IPS DF 6.9 (cell line): ENCODE measurements around the gene DNAAF1.

Experiments used
- DNase-seq: peaks from one replicate; pipeline ENCODE4 v3.0.0-alpha.2; 2013; ENCODE audit warnings: low read depth, low spot score
- H3K27ac ChIP-seq: one replicate; pipeline ENCODE4 v1.5.1; 2013; ENCODE audit warnings: low read length, control low read depth
- H3K27me3 ChIP-seq: 2 replicates; pipeline ENCODE4 v1.6.1; 2013; ENCODE audit warnings: mild to moderate bottlenecking, low read length; ENCODE audit not compliant: control insufficient read depth, insufficient read depth
- H3K36me3 ChIP-seq: 2 replicates; pipeline ENCODE4 v1.6.1; 2013; ENCODE audit warnings: low read length; ENCODE audit not compliant: control insufficient read depth, insufficient read depth
- H3K4me1 ChIP-seq: 2 replicates; pipeline ENCODE4 v1.6.1; 2013; ENCODE audit warnings: low read length; ENCODE audit not compliant: control insufficient read depth, insufficient read depth
- H3K4me3 ChIP-seq: 2 replicates; pipeline ENCODE4 v1.5.1; 2013; ENCODE audit warnings: mild to moderate bottlenecking, low read length
- H3K9me3 ChIP-seq: 2 replicates; pipeline ENCODE4 v1.6.1; 2013; ENCODE audit warnings: low read length, inconsistent platforms; ENCODE audit not compliant: control insufficient read depth, insufficient read depth
- WGBS: extraction: QIAGEN DNeasy Blood & Tissue Kit; methylation state at CpG from one replicate; pipeline ENCODE4 v1.1.7; 2013; ENCODE audit warnings: mixed read lengths, missing lambda C conversion rate; ENCODE audit not compliant: insufficient read length, insufficient coverage; 5-methylcytosine and 5-hydroxymethylcytosine counted together

Gene DNAAF1

DNA sequence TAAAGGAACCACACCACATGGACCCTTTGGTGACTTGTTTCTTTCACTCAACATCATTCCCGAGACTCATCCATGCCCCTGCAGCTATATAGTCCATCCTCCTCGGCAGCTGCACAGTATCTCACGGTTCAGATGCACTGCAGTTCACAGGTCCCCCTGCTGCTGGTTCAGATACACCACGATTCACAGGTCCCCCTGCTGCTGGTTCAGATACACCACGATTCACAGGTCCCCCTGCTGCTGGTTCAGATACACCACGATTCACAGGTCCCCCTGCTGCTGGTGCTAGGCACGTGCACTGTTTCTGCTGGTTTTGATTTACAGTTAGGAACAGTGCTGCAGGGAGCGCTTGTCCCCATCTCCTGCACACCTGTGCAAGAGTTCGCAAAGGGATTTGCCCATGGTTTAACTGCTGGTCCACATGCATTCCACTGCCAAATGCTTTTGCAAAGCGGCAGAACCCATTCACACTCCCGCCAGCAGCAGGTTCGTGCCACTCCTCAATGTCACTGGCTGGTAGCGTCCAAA, 3.9 kb upstream of the DNAAF1 start:
- Histone ChIP-seq H3K4me3 (no peak overlapping the region), H3K27ac (no peak overlapping the region), H3K36me3 (no peaks in the 10 kb centered on the region; the same call in 1 of the 2 replicates), H3K27me3 (no peaks in the 10 kb centered on the region), H3K9me3 (no peaks in the 10 kb centered on the region), H3K4me1 (peaks cover 6% of the 10 kb centered on the region)
- no peak for DNase-seq
- no CpG with 5 or more reads among the region's 13 CpGs for WGBS

DNA sequence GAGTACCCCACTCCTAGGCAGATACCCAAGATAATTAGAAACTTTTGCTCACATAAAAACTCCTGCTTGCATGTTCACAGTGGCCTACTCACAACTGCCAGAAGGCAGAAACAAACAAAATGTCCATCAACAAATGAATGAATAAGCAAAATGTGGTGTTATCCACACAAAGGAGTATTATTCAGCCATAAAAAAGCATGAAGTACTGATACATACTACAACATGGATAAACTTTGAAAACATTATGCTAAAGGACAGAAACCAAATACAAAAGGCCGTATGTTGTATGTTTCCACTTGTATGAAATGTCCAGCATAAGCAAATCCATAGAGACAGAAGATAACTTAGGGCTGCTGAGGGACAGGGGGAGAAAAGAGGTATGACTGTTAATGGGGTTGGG, 2.0 kb upstream of the DNAAF1 start:
- H3K9me3 ChIP-seq = no peaks in the 10 kb centered on the region
- H3K27me3 ChIP-seq = no peaks in the 10 kb centered on the region
- peaks cover 4% of the 10 kb centered on the region; the same call in 1 of the 2 replicates for H3K4me1 ChIP-seq
- H3K27ac ChIP-seq = no peak overlapping the region
- WGBS = no CpG with 5 or more reads among the region's 1 CpG
- H3K36me3 ChIP-seq = no peaks in the 10 kb centered on the region
- no peak for DNase-seq
- no peak overlapping the region for H3K4me3 ChIP-seq

DNA sequence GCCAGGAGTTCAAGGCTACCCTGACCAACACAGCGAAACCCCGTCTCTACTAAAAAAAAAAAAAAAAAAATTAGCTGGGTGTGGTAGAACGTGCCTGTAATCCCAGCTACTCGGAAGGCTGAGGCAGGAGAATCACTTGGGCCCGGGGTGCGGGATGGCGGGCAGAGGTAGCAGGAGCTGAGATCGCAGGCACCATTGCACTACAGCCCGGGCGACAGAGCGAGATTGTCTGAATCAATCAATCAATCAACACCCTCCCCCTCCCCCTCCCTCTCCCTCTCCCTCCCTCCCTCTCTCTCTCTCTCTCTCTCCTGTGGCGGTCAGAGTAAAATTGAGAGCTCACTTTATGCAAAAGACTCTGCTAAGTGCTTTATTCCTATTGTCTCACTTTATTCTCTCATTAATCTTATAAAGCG, 1.3 kb upstream of the DNAAF1 start:
- no CpG with 5 or more reads among the region's 13 CpGs for WGBS
- Histone ChIP-seq H3K9me3 (no peaks in the 10 kb centered on the region), H3K27me3 (no peaks in the 10 kb centered on the region), H3K27ac (no peak overlapping the region), H3K36me3 (no peaks in the 10 kb centered on the region), H3K4me3 (peak overlapping the region; percentile 63; the same call in 1 of the 2 replicates), H3K4me1 (peaks cover 4% of the 10 kb centered on the region; the same call in 1 of the 2 replicates)
- no peak for DNase-seq

DNA sequence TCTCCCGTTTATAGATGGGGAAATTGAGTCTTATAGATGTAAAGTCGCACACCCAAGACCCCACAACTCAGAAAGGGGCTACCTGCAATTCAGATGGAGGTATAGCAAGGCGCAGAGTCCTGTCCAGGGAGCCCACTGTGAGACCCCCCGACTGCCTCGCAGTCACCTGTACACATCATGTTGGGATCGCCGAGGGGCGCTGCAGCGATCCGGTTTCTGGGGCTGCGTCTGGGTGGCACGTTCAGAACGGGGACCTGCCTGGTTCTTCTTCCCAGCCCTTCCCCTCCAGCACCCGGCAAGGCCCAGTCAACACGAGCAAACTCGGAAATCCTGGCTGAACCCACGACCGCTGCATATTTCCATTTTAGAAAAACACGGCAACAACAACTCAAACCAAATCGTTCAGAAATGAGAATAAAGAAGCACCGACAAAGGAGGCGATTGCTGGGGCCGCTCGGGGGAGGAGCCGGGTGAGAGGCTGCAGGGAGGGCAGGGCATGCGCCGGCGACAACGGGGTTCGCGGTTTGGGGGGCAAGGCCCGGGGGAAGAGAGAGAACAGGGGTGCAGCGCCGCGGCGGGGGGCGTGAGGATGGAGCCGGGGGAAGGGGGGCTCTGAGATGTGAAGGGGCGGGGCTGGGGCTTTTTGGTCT, 774 bp upstream of the DNAAF1 start:
- H3K9me3 ChIP-seq = no peaks in the 10 kb centered on the region
- peak overlapping the region; percentile 63; the same call in 1 of the 2 replicates for H3K4me3 ChIP-seq
- no peak overlapping the region for H3K27ac ChIP-seq
- no peak for DNase-seq
- WGBS = no CpG with 5 or more reads among the region's 39 CpGs
- H3K27me3 ChIP-seq = no peaks in the 10 kb centered on the region
- H3K4me1 ChIP-seq = peaks cover 3% of the 10 kb centered on the region; the same call in 1 of the 2 replicates
- H3K36me3 ChIP-seq = no peaks in the 10 kb centered on the region

DNA sequence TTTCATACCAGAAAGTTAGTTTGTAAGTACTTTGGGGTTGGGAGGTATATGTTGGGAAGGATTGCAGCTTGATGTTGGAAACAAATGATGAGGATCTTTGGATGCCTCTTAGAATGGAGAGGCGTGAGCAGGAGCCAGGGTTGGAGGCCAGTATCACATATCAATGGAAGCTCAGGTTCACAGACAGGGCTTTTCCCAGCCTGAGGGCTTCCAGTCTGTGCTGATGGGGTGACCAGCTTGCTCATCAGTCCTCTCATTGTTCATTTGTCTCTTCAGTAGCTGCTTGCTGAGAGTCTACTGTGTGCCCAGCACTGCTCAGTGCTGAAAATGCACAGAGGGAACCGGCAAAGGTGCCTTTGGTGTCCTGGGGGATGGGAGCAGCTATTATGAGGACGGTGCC, 5.8 kb downstream of the DNAAF1 start:
- H3K27ac ChIP-seq = no peak overlapping the region
- no peaks in the 10 kb centered on the region for H3K4me1 ChIP-seq
- H3K27me3 ChIP-seq = no peaks in the 10 kb centered on the region
- H3K4me3 ChIP-seq = no peak overlapping the region
- H3K36me3 ChIP-seq = no peaks in the 10 kb centered on the region
- DNase-seq = no peak
- H3K9me3 ChIP-seq = no peaks in the 10 kb centered on the region
- WGBS = no CpG with 5 or more reads among the region's 3 CpGs

DNA sequence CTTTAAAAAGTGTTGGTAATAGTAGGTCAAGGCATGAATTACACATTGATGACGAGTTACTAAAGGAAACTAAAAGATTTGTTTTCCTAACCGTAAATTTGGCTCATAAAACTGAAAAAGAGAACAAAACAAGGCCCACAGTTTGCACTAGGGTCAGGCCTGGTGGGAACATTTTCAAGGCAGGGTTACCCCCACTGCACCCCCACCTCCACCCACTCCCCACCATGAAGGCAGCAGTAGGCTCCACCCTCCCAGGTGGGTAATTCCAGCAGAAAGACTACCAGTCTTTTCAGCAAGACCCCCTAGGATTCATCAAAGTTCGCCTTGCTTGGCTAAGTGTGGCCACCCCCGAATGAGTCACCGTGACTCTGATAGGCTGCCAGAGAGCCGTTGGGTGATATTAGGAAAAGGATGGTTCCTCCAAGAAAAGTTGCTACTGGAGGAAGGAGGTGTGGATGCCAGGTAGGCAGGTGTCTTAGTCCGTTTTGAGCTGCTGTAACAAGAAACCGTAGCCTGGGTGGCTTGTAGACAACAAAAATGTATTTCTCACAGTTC, 8.6 kb downstream of the DNAAF1 start:
- H3K27me3 ChIP-seq = no peaks in the 10 kb centered on the region
- no peak for DNase-seq

DNA sequence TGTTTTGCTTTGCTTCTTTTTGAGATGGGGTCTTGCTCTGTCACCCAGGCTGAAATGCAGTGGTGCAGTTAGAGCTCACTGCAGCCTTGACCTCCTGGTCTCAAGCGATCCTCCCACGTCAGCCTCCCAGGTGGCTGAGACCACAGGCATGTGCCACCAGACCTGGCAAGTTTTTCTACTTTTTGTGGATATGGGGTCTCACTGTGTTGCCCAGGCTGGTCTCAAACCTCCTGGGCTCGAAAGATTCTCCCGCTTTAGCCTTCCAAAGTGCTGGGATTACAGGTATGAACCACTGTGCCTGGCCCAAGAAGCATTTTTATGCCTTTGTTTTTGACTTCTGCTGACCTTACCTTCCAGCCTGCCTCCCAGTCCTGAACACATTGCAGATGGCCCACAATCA, 10.1 kb downstream of the DNAAF1 start:
- no peak overlapping the region for H3K27ac ChIP-seq
- H3K36me3 ChIP-seq = no peaks in the 10 kb centered on the region
- no peak overlapping the region for H3K4me3 ChIP-seq
- WGBS = no CpG with 5 or more reads among the region's 4 CpGs
- DNase-seq = no peak
- H3K9me3 ChIP-seq = no peaks in the 10 kb centered on the region
- H3K27me3 ChIP-seq = no peaks in the 10 kb centered on the region
- H3K4me1 ChIP-seq = no peaks in the 10 kb centered on the region

More for the DNA sequence above, 8.6 kb downstream of the DNAAF1 start:
- Histone ChIP-seq H3K4me3 (no peak overlapping the region), H3K9me3 (no peaks in the 10 kb centered on the region), H3K36me3 (no peaks in the 10 kb centered on the region), H3K4me1 (no peaks in the 10 kb centered on the region), H3K27ac (no peak overlapping the region)
- no CpG with 5 or more reads among the region's 8 CpGs for WGBS

DNA sequence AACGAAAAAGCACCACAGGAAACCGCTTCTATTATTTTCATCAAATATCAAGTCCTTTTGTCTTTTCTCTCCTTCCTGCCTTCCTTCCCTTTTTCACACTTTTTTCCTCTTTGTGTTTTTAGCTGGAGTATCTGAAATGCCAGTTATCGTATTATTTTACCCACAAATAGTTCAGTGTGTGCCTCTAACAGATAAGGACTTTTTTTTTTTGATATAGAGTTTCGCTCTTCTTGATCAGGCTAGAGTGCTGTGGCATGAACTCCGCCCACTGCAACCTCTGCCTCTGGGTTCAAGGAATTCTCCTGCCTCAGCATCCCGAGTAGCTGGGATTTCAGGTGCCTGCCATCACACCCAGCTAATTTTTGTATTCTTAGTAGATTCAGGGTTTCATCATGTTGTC, 10.7 kb downstream of the DNAAF1 start:
- Histone ChIP-seq H3K27ac (no peak overlapping the region), H3K9me3 (no peaks in the 10 kb centered on the region), H3K36me3 (no peaks in the 10 kb centered on the region), H3K27me3 (no peaks in the 10 kb centered on the region), H3K4me1 (no peaks in the 10 kb centered on the region), H3K4me3 (no peak overlapping the region)
- no peak for DNase-seq
- WGBS = no CpG with 5 or more reads among the region's 6 CpGs

DNA sequence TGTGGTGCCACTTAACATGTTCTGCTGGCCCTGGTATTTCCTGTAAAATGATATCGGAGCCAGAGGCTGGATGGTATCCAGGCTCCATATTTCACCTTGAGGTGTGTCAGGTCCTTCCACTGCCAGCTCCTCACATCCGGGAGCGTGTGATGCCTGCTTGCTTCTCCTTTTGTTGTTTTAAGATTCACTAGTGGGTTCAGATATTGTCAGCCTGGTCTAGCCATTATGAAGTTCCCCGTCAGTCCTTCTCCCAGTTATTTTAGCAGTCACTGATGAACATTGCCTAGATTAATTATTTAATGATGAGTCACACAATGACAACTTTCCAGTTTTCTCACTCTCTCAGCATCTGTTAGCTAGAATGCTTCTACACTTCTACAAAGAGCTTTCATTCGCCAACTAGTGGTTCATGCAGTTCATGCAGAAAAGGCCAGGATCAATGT, 11.3 kb downstream of the DNAAF1 start:
- Histone ChIP-seq H3K27ac (no peak overlapping the region), H3K4me1 (no peaks in the 10 kb centered on the region), H3K9me3 (no peaks in the 10 kb centered on the region), H3K27me3 (no peaks in the 10 kb centered on the region), H3K4me3 (no peak overlapping the region), H3K36me3 (no peaks in the 10 kb centered on the region)
- WGBS = no CpG with 5 or more reads among the region's 5 CpGs
- DNase-seq = no peak

DNA sequence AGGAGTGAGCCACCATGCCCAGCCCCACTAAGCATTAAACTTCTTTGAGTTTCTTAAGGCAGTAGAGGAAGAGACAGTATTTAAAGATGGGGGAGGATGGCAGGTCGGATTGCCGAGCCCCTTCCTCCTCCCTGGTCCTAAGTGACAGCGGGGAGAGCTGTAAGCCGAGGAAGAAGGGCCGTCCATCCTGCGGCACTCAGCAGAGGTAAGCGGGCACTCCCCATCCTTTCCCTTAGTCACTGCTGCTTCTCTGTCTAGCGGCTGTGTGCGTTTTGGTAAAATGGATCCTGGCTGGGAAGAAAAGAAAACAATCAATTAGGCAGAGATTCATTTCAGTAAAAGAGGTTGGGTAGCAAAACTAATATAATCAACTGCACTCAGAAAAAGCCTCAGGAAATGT, 13.9 kb downstream of the DNAAF1 start:
- Histone ChIP-seq H3K36me3 (no peaks in the 10 kb centered on the region), H3K27me3 (no peaks in the 10 kb centered on the region), H3K27ac (no peak overlapping the region), H3K9me3 (no peaks in the 10 kb centered on the region), H3K4me1 (no peaks in the 10 kb centered on the region), H3K4me3 (no peak overlapping the region)
- WGBS = no CpG with 5 or more reads among the region's 9 CpGs
- DNase-seq = no peak

DNA sequence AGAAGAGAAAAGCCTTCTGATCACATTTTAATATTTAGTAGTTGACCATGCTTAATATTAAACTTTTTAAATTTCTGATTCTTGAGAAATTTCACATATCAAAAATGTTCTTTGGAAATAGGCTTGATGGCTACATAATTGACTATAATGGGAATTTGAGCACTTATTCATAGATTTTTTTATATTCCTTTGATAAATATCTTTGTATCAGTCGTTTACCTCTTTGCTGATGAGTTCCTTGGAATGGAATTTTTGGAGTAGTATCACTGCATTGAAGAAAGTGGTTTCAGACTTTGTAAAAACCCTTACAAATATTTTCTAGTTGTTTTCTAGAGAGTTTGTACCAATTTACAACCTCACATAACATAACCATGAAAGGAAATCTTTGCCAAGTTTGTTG, 14.7 kb downstream of the DNAAF1 start:
- no peaks in the 10 kb centered on the region for H3K36me3 ChIP-seq
- H3K27ac ChIP-seq = no peak overlapping the region
- H3K4me1 ChIP-seq = no peaks in the 10 kb centered on the region
- no peaks in the 10 kb centered on the region for H3K9me3 ChIP-seq
- no peaks in the 10 kb centered on the region for H3K27me3 ChIP-seq
- no CpG with 5 or more reads among the region's 1 CpG for WGBS
- no peak for DNase-seq
- H3K4me3 ChIP-seq = no peak overlapping the region
